ENCODE results near the gene SHISA5. TPM values are rescaled to one million over a fixed set of nuclear protein-coding genes. Genes with fewer than 3 reads are reported as not detected.

SHISA5 gene
- total and polyA plus RNA-seq, 2 of the 4 experiments (the other 2 are of a cell fraction) = 82.3 to 162 TPM

DNA sequence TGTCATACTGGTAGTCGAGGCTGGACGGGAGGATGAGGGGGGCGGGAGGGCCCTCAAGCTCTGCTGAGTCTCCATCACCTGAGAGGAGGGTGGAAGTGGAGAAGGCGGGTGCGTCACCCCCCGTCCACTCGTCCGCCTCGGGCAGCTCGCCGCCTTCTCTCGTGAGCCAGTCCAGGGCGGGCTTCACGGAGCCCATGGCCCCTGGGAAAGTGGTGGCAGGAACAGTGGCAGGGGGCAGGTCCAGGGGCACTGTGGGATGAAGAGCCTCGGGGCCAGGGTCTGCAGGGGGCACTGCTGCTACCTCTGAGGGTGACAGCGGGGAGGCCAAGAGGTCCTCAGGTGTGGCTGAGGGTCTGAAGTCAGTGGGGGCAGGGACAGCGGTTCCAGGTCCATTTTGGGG lies 84.4 kb downstream of the SHISA5 start:
- in situ Hi-C loops (cut with MboI; ENCODE audit: low sequenced_read_pairs) = no loop called here
- H4K20me1 ChIP-seq (ENCODE audit: insufficient read depth, low read length) = peaks cover 6% of the 10 kb centered on the region; the same call in 1 of the 2 replicates
- no peak overlapping the region for H4K91ac ChIP-seq (ENCODE audit: insufficient read depth, low read depth, low read length)
- ATAC-seq (ENCODE audit: low read depth) (no peak), DNase-seq (no peak)
- H2AK5ac ChIP-seq (ENCODE audit: low read depth, low read length) = no peak overlapping the region
- H3K9me3 ChIP-seq (ENCODE audit: control insufficient read depth, insufficient read depth, low read length) = no peaks in the 10 kb centered on the region
- no peaks in the 10 kb centered on the region for H3K27me3 ChIP-seq (ENCODE audit: control insufficient read depth, insufficient read depth, low read length)
- H3K18ac ChIP-seq (ENCODE audit: low read depth, low read length) = no peak overlapping the region
- H4K8ac ChIP-seq (ENCODE audit: low read depth in 2 of 2, low read length in 2 of 2) = no peak overlapping the region
- H2BK5ac ChIP-seq (ENCODE audit: low read depth, low read length, poor library complexity, severe bottlenecking) = no peak overlapping the region
- H3K56ac ChIP-seq (ENCODE audit: extremely low read depth, insufficient read depth, low read length) = no peak overlapping the region
- H2BK20ac ChIP-seq (ENCODE audit: low read depth, low read length) = no peak overlapping the region
- H3K79me1 ChIP-seq (ENCODE audit: low read depth in 1 of 2, low read length in 2 of 2) = peaks cover 6 to 23% of the 10 kb centered on the region in 2 experiments; a peak in 3 of 4 replicates
- H3K4ac ChIP-seq (ENCODE audit: low read depth, low read length) = no peak overlapping the region
- dilution Hi-C loops (cut with HindIII; ENCODE audit: low sequenced_read_pairs, unreplicated experiment) = no loop called here
- CTCF ChIA-PET = interaction anchor here (1.3 kb wide), 1 partner anchor 16 kb away, joined by 4 read pairs; no protein-coding TSS in a partner anchor
- H3K4me1 ChIP-seq (ENCODE audit: control insufficient read depth, insufficient read depth, low read length) = no peaks in the 10 kb centered on the region
- no peak overlapping the region for H2AK9ac ChIP-seq (replicated peaks; ENCODE audit: low read depth, low read length, poor library complexity)
- H2BK120ac ChIP-seq (ENCODE audit: low read depth, low read length) = no peak overlapping the region
- no peak overlapping the region for H3K4me3 ChIP-seq (ENCODE audit: insufficient read depth, low read depth, low read length)
- 92% methylated on average over 2 of the region's 17 CpGs; no CpG with 5 or more reads in 1 of the 2 experiments for WGBS, 2 experiments (ENCODE audit: extremely low coverage in 2 of 2, insufficient read length in 1 of 2)
- H3K4me2 ChIP-seq (ENCODE audit: low read depth, low read length) = no peak overlapping the region
- no peak overlapping the region for H2AFZ ChIP-seq (replicated peaks; ENCODE audit: low read length, poor library complexity)
- no TSS peak for BruUV-seq (replicated peaks)
- no peak overlapping the region for H2BK15ac ChIP-seq (ENCODE audit: low read depth, low read length)
- no peak overlapping the region for H4K5ac ChIP-seq (ENCODE audit: low read depth, low read length)
- no peaks in the 10 kb centered on the region for H3K9me1 ChIP-seq (ENCODE audit: insufficient read depth, low read length)
- TF ChIP-seq RFX5 (IDR thresholded peaks at IDR 0.05; ENCODE audit: low read depth, low read length) (no peak), MAFK (IDR thresholded peaks at IDR 0.05; ENCODE audit: low read depth, low read length) (no peak), CHD1 (IDR thresholded peaks at IDR 0.05; ENCODE audit: low read depth, low read length) (no peak), USF2 (IDR thresholded peaks at IDR 0.05; ENCODE audit: low read depth, low read length) (no peak), MAZ (IDR thresholded peaks at IDR 0.05; ENCODE audit: borderline replicate concordance, low read depth, low read length) (no peak), POLR2A (IDR thresholded peaks at IDR 0.05; ENCODE audit: low read depth, low read length) (no peak), RCOR1 (IDR thresholded peaks at IDR 0.05; ENCODE audit: insufficient replicate concordance, low read length) (no peak), RAD21 (IDR thresholded peaks at IDR 0.05; ENCODE audit: low read length) (no peak), BHLHE40 (IDR thresholded peaks at IDR 0.05; ENCODE audit: low read depth, low read length) (no peak)
- peaks cover 40% of the 10 kb centered on the region for H3K36me3 ChIP-seq (ENCODE audit: control insufficient read depth, insufficient read depth, low read length)
- intact Hi-C loops (cut with micrococcal nuclease) = no loop called here
- no peak overlapping the region for H3K14ac ChIP-seq (replicated peaks; ENCODE audit: low read depth, low read length)
- no peak overlapping the region for H3K27ac ChIP-seq (ENCODE audit: insufficient read depth, low read length)
- POLR2A ChIA-PET (ENCODE audit: unreplicated experiment) = no interaction called here
- H3K23ac ChIP-seq (ENCODE audit: low read depth, low read length) = no peak overlapping the region
- H3K9ac ChIP-seq (ENCODE audit: low read depth, low read length) = no peak overlapping the region
